ENCODE results near the gene CHML.
A peak's percentile ranks its signal among the peaks of the same experiment; 100 is the strongest.

Gene CHML

DNA sequence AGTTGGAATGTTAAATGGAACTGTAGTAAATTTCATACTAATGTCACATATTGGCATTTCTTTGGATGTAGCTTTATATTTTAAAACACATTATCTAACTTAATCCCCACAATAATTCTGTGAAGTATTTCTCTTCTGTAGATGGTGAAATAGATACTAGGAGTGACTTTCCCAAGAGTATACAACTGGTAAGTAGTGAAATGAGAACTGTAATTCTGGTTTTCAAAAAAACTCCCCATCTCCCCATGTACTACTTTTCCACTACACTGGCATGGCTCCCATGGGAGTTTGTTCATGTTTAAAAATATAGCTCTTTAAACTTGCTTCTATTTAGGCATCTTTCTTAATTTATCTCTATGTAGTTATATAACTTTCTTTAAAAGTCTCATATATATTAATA lies 10.2 kb downstream of the CHML start:
- DNase-seq (ENCODE audit: low read depth) = no peak
- no peak overlapping the region for H3K4me3 ChIP-seq (ENCODE audit: low read depth, low read length)

GRCh38 chr1:241627453-241628259 lies 12.5 kb downstream of the CHML start:
- no peak for DNase-seq (ENCODE audit: low read depth)
- no peak overlapping the region for H3K4me3 ChIP-seq (ENCODE audit: low read depth, low read length)

DNA sequence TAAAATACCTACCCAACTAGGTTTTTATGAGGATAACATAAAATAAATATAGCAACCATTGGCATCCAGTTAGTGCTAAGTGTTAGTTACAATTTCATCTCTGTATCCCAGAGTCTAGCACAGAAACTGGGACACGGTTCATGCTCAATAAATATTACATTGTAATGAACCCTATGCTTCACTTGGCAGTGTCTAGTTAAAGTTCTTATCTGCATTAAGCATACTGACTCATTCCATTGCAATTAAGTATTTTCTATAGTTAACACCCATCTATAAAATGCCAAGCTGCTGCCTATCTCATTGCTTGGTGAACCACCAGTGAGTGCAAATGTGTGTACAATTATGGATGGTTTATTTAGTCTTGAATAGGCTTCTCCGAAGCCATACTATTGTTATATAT lies 15.2 kb downstream of the CHML start:
- DNase-seq (ENCODE audit: low read depth) = no peak
- no peak overlapping the region for H3K4me3 ChIP-seq (ENCODE audit: low read depth, low read length)

DNA sequence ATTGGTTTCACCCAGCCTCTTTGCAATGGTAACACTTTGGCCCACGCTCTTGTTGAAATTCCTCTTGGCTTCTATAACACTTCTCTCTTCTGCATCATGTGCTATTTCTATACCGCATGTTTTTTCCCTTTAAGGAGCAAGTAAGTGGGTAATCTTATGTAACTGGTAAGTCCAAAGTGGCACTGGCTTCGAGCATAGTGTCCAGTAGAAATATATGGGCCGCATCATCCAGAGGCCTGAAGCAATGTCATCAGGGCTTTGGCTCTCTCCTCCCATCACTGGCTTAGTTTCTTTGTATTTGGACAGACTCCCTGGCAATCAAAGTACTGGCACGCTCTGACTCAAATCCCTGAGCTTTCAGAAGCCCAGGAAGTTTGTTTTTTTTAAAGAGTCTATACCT lies 17.5 kb downstream of the CHML start:
- H3K4me3 ChIP-seq (ENCODE audit: low read depth, low read length) = no peak overlapping the region
- DNase-seq (ENCODE audit: low read depth) = no peak

GRCh38 chr1:241617426-241617825 lies 22.7 kb downstream of the CHML start:
- DNase-seq (ENCODE audit: low read depth) = no peak
- H3K4me3 ChIP-seq (ENCODE audit: low read depth, low read length) = no peak overlapping the region

GRCh38 chr1:241615043-241615974 lies 24.9 kb downstream of the CHML start:
- H3K4me3 ChIP-seq (ENCODE audit: low read depth, low read length) = no peak overlapping the region
- DNase-seq (ENCODE audit: low read depth) = no peak

- DNase-seq (ENCODE audit: low read depth) = no peak
- no peak overlapping the region for H3K4me3 ChIP-seq (ENCODE audit: low read depth, low read length)
Observed at GRCh38 chr1:241614572-241614971, 25.6 kb downstream of the CHML start.

DNA sequence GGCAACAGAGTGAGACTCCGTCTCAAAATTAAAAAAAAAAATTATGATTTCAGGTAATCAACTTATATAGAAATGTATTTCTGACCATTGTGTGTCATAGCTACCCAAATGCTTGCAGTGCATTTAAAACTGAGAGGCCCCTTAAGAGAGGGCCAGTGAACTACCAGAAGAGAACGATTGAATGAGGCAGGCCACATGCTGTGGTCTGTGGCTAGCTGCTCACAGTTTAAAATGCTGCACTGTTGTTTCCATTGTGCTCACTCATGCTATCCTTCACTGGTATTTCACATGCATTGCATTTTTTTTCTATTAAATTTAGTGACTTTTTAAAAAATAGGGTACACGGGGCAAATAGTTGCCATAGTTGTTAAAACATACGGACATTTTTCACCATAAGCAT lies 26.0 kb downstream of the CHML start:
- no peak for DNase-seq (ENCODE audit: low read depth)
- H3K4me3 ChIP-seq (ENCODE audit: low read depth, low read length) = no peak overlapping the region

DNA sequence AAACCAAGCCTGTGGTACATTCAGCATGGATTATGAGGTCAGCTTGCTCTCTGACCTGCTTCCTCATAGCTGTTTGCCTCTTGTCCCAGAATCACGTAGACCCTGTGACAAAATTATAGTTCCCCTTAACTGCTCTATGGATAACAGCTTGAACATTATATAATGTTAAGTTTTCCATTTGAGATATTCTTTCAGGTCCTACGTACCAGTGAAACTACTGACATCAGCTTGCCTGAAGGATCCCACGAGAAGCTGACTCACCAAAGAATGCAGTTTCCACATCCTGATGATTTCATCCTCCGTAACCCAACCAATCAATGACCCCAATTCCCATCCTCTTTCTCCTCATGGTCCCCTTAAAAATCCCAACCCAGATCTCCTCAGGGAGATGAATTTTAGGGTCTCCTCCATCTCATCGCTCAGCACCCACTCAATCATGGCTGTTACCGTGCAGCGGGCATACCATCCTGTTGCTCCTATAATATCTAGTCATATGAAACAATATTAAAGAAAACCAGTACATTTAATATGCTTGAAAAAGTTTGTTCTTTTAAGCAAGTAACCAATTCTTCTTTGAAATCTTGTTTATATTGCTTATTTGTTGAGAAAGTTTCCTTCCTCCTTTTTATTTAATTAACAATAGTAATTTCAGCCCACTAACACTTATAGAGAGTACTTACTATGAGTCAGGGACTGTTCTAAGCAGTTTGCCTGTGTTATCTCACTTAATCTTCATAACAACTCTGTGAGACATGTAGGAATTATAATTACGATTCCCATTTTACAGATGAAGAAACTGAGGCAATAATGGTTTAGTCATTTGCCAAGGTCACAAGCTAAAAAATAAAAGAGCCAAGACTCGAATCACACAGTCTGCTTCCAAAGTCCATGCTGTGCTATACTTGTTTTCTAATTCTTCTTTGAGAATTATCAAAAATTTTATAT lies 27.4 kb downstream of the CHML start:
- peak; percentile 92 for DNase-seq (ENCODE audit: low read depth)
- no peak overlapping the region for H3K4me3 ChIP-seq (ENCODE audit: low read depth, low read length)

DNA sequence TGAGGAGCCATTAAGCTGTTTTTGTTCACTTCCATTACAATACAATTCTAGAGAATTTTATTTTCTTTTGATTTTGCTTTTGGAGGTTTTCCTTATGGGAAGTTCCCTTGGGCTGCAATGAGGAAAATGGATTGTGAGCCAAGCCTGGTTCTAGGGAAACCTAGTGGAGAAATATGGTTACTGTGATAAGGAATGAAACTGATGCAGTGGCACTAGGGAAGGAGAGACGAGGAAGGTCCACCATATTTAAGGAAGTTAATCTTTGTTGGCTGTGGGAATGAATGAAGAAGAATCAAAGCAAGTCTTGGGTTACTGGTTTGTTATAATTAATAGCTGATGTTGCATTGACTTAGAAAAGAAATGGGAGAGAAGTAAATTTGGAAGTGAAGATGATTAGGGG lies 28.4 kb downstream of the CHML start:
- H3K4me3 ChIP-seq (ENCODE audit: low read depth, low read length) = no peak overlapping the region
- DNase-seq (ENCODE audit: low read depth) = no peak

GRCh38 chr1:241611063-241611462 lies 29.1 kb downstream of the CHML start:
- DNase-seq (ENCODE audit: low read depth) = no peak
- H3K4me3 ChIP-seq (ENCODE audit: low read depth, low read length) = no peak overlapping the region

DNA sequence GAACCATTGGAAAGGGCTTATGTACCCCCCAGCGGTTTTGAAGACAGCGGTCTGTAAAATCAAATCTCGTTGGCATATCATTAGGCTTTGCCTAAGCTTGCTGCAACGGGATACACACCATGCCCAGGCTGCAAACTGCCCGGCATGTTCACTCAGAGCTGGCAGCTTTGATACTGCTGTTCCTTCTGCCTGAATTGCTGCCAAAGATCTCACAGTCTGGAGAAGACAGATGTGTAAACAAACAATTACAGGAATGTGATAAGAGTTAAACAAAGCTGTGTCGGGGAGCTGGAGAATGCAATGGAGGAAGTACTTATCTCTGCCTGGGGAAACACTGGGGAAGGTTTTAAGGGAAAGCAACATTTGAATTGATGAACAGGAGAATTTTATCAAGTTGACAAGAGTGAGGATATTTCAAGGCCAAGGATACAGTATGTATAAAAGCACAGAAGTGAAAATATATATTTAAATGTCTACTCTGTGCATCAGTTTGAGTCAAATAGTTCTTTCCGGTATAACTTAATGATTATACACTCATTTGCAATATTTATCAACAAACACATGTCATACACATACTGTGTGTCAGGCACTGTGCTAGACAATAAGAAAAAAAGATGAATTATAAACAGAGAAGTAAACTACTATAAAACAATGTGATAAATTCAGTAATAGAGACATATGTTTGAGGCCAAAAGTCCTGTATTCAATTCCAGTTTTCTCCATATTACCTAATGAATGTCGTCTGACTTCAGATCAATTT lies 29.9 kb downstream of the CHML start:
- H3K4me3 ChIP-seq (ENCODE audit: low read depth, low read length) = no peak overlapping the region
- no peak for DNase-seq (ENCODE audit: low read depth)

GRCh38 chr1:241608379-241609033 lies 31.7 kb downstream of the CHML start:
- H3K4me3 ChIP-seq (ENCODE audit: low read depth, low read length) = no peak overlapping the region
- no peak for DNase-seq (ENCODE audit: low read depth)

DNA sequence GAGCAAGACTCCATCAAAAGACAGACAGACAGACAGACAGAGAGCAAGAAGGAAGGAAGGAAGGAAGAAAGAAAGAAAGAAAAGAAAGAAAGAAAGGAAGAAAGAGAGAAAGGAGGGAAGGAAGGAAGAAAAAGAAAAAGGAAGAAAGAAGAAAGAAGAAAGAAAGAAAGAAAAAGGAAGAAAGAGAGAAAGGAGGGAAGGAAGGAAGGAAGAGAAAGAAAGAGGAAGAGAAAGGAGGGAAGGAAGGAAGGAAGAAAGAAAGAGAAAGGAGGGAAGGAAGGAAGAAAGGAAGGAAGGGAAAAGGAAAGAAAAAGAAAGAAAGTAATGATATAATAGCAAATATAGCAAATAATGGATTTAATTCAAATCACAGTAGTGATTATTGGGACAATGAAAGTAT lies 32.7 kb downstream of the CHML start:
- H3K4me3 ChIP-seq (ENCODE audit: low read depth, low read length) = no peak overlapping the region
- no peak for DNase-seq (ENCODE audit: low read depth)

DNA sequence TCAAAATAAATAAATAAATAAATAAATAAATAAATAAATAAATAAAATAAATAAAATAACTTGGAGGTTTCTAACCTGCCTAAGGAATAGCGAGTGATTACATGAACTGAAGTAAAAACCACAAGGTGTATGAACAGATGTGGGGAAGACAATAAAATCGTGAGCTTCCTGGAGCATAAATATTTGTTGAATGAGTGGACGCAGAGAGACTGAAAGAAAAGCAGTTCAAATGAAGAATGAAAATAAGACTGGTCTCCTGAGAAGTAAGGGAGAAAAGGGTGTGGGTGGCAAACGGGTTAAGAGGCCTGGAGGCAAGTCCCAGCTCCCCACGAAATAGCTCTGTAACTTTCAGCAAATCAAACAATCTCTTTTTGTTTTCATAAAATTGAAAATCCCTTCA lies 33.6 kb downstream of the CHML start:
- no peak overlapping the region for H3K4me3 ChIP-seq (ENCODE audit: low read depth, low read length)
- no peak for DNase-seq (ENCODE audit: low read depth)

GRCh38 chr1:241605146-241605805 lies 34.9 kb downstream of the CHML start:
- no peak overlapping the region for H3K4me3 ChIP-seq (ENCODE audit: low read depth, low read length)
- DNase-seq (ENCODE audit: low read depth) = no peak

DNA sequence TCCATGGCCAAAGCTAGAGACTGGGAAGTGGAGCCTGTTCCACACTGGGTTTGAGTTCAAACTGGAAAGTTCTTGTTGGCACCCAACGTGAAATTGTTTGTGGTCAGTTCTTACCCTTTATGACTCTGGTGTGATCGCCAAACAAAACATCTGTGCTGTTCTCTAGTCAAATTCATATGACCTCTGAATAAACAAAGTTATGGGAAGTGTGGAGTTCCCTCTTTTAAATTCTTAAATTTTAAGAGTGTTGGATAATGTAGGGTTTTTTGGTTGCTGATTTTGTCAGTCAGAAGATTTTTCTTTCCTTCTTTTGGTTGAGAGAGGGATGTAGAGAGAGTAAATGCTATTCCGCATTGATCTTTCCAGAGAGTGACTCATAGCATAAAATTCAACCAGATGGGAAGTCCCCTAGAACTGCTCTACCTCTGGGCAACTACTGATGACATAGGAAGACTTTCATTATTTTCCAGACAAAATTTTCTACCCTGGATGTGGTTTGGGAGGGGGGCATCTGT lies 36.4 kb downstream of the CHML start:
- no peak for DNase-seq (ENCODE audit: low read depth)
- no peak overlapping the region for H3K4me3 ChIP-seq (ENCODE audit: low read depth, low read length)

GRCh38 chr1:241600496-241600901 lies 39.7 kb downstream of the CHML start:
- DNase-seq (ENCODE audit: low read depth) = no peak

More at GRCh38 chr1:241600496-241600901, 39.7 kb downstream of the CHML start:
- H3K4me3 ChIP-seq (ENCODE audit: low read depth, low read length) = no peak overlapping the region
